ENCODE data around the gene IGFBP1. TPM values are rescaled to one million over a fixed set of nuclear protein-coding genes. Genes with fewer than 3 reads are reported as not detected.

IGFBP1 gene
- total and polyA plus RNA-seq, 2 of the 13 experiments (the other 11 are each of a cell fraction or from before 2014, with no cell fraction given), result 5.4 to 885 TPM

DNA sequence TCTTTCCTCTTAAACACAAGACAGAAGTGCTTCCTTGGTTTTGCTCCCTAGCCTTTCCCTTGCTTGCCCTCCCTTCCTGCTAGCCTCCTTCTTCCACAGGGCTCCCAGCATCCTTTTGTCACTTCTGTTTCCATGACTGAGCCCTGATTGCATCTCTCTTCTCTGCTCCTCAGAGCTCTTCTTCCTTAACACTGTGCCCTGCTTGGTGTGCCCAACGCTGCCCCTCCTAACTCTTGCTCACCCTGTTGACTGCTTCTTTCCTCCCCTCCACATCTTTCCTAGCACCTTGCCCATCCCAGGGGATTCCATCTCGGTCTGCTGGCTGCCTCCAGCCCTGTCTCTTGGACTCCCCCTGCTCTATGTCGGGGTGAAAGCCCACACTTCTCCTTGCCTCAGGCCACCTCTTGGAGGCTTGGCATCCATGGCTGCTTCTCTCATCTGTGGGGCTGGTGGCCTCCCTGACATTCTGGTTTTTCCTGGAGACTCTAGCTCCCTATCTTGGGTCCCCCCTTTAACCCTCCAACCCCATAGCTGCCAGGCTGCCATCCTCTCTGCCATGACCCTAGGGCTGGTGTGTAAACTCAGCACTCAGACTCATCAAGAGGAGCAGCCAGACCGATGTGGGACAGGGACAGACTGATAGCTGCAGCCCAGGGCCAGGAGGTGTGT lies 5.8 kb downstream of the IGFBP1 start (continued):
- TF ChIP-seq ZNF383 (CRISPR knock-in tag; IDR thresholded peaks at IDR 0.05; ENCODE audit: borderline replicate concordance), result no peak
- TF ChIP-seq ZNF737 (CRISPR knock-in tag; IDR thresholded peaks at IDR 0.05; ENCODE audit: borderline replicate concordance), result peak; percentile 63; the same call in 1 of the 2 replicates
- TF ChIP-seq, protein P1, sequence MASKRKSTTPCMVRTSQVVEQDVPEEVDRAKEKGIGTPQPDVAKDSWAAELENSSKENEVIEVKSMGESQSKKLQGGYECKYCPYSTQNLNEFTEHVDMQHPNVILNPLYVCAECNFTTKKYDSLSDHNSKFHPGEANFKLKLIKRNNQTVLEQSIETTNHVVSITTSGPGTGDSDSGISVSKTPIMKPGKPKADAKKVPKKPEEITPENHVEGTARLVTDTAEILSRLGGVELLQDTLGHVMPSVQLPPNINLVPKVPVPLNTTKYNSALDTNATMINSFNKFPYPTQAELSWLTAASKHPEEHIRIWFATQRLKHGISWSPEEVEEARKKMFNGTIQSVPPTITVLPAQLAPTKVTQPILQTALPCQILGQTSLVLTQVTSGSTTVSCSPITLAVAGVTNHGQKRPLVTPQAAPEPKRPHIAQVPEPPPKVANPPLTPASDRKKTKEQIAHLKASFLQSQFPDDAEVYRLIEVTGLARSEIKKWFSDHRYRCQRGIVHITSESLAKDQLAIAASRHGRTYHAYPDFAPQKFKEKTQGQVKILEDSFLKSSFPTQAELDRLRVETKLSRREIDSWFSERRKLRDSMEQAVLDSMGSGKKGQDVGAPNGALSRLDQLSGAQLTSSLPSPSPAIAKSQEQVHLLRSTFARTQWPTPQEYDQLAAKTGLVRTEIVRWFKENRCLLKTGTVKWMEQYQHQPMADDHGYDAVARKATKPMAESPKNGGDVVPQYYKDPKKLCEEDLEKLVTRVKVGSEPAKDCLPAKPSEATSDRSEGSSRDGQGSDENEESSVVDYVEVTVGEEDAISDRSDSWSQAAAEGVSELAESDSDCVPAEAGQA (IDR thresholded peaks at IDR 0.05; ENCODE audit: low read depth), result no peak
- TF ChIP-seq, protein P1 (CRISPR knock-in tag; IDR thresholded peaks at IDR 0.05; ENCODE audit: borderline replicate concordance), result no peak
- no peak for TF ChIP-seq SYNCRIP (IDR thresholded peaks at IDR 0.05; ENCODE audit: insufficient read depth, low read depth, low read length)
- TF ChIP-seq HMG20B (CRISPR knock-in tag; conservative IDR thresholded peaks at IDR 0.05), result no peak
- TF ChIP-seq ZSCAN30 (CRISPR knock-in tag; IDR thresholded peaks at IDR 0.05), result no peak
- TF ChIP-seq CENPBD1 (CRISPR knock-in tag; IDR thresholded peaks at IDR 0.05; ENCODE audit: borderline replicate concordance, low read depth), result peak; percentile 28; the same call in 1 of the 2 replicates
- peak; percentile 20; the same call in 1 of the 2 replicates for TF ChIP-seq ZFP37 (CRISPR knock-in tag; IDR thresholded peaks at IDR 0.05; ENCODE audit: borderline replicate concordance)
- no peak for TF ChIP-seq CCAR2 (optimal IDR thresholded peaks at IDR 0.05; ENCODE audit: low read depth, low read length)
- TF ChIP-seq ELK4 (CRISPR knock-in tag; IDR thresholded peaks at IDR 0.05; ENCODE audit: borderline replicate concordance), result no peak
- no peak for TF ChIP-seq NFAT5 (CRISPR knock-in tag; IDR thresholded peaks at IDR 0.05)
- no peak for TF ChIP-seq ZNF530 (CRISPR knock-in tag; IDR thresholded peaks at IDR 0.05; ENCODE audit: low read depth)
- no peak; the same call in 1 of the 2 replicates for TF ChIP-seq TERF1 (CRISPR knock-in tag; IDR thresholded peaks at IDR 0.05)

Measured in HepG2 (cell line).